GM23338 (cell line): Measurements from ENCODE around the gene C1orf52. TPM values are rescaled to one million over a fixed set of nuclear protein-coding genes. Genes with fewer than 3 reads are reported as not detected.

ENCODE experiments used
- ATAC-seq: fragments of 200-7000 bp; cut with Tn5 transposase; 3 replicates; pipeline ENCODE4 v1.9.1; 2020
- DNase-seq: peaks from one replicate; pipeline ENCODE4 v3.0.0-alpha.2; 2015; ENCODE audit warnings: low spot score
- H2AFZ ChIP-seq: fragments of 200-600 bp; sonication (generic); 2 replicates; pipeline ENCODE4 v1.8.0; 2016; ENCODE audit warnings: antibody characterized with exemption, mild to moderate bottlenecking, moderate library complexity
- H3F3A ChIP-seq: fragments of 200-600 bp; sonication (generic); replicated peaks from 2 replicates; pipeline ENCODE4 v1.8.0; 2017; ENCODE audit warnings: antibody characterized with exemption, mixed run types, low read depth
- H3K27ac ChIP-seq: fragments of 200-600 bp; sonication (generic); 2 replicates; pipeline ENCODE4 v1.6.1; 2016; ENCODE audit warnings: low read depth
- H3K27me3 ChIP-seq: fragments of 200-600 bp; sonication (generic); 2 replicates; pipeline ENCODE4 v1.8.0; 2016; ENCODE audit warnings: mild to moderate bottlenecking, mixed run types, moderate library complexity; ENCODE audit not compliant: insufficient read depth
- H3K36me3 ChIP-seq: fragments of 200-600 bp; sonication (generic); 2 replicates; pipeline ENCODE4 v1.8.0; 2016; ENCODE audit warnings: mild to moderate bottlenecking; ENCODE audit not compliant: insufficient read depth
- H3K4me1 ChIP-seq: fragments of 200-600 bp; sonication (generic); 2 replicates; pipeline ENCODE4 v1.8.0; 2016; ENCODE audit warnings: mild to moderate bottlenecking, moderate library complexity; ENCODE audit not compliant: insufficient read depth
- H3K4me2 ChIP-seq: fragments of 200-600 bp; sonication (generic); 2 replicates; pipeline ENCODE4 v1.7.1; 2017; ENCODE audit warnings: mixed run types
- H3K4me3 ChIP-seq: fragments of 200-600 bp; sonication (generic); 2 replicates; pipeline ENCODE4 v1.6.1; 2016; ENCODE audit warnings: mixed run types
- H3K79me2 ChIP-seq: fragments of 200-600 bp; sonication (generic); replicated peaks from 2 replicates; pipeline ENCODE4 v1.8.0; 2017; ENCODE audit warnings: mild to moderate bottlenecking; ENCODE audit not compliant: insufficient read depth
- H3K9me2 ChIP-seq: fragments of 200-600 bp; sonication (generic); 2 replicates; pipeline ENCODE4 v1.8.0; 2017; ENCODE audit not compliant: insufficient read depth
- H4K20me1 ChIP-seq: fragments of 200-600 bp; sonication (generic); replicated peaks from 2 replicates; pipeline ENCODE4 v1.8.0; 2017; ENCODE audit warnings: mild to moderate bottlenecking; ENCODE audit not compliant: insufficient read depth
- H3K27ac Mint-ChIP-seq: 2 replicates; pipeline ENCODE4 v1.8.0; 2020; ENCODE audit warnings: inconsistent platforms, mild to moderate bottlenecking, moderate library complexity, mixed read lengths
- H3K27me3 Mint-ChIP-seq: 3 replicates; pipeline ENCODE4 v1.8.0; 2022; ENCODE audit warnings: low read depth, mild to moderate bottlenecking, moderate library complexity, mixed read lengths, inconsistent platforms; ENCODE audit not compliant: insufficient read depth, poor library complexity
- H3K36me3 Mint-ChIP-seq: 3 replicates; pipeline ENCODE4 v1.8.0; 2021; ENCODE audit warnings: low read depth, mild to moderate bottlenecking, inconsistent platforms, moderate library complexity, mixed read lengths
- H3K4me1 Mint-ChIP-seq: 3 replicates; pipeline ENCODE4 v1.8.0; 2020; ENCODE audit warnings: mild to moderate bottlenecking, inconsistent platforms, mixed read lengths
- H3K4me3 Mint-ChIP-seq: 3 replicates; pipeline ENCODE4 v1.8.0; 2021; ENCODE audit warnings: moderate library complexity, mild to moderate bottlenecking, inconsistent platforms, mixed read lengths
- H3K9me3 Mint-ChIP-seq: 3 replicates; pipeline ENCODE4 v1.8.0; 2020; ENCODE audit warnings: moderate library complexity, mild to moderate bottlenecking, inconsistent platforms, mixed read lengths
- CREB1 ChIP-seq: fragments of 250-450 bp; sonication (Bioruptor Pico); IDR thresholded peaks from 2 replicates; pipeline ENCODE4 v1.5.0; 2020; ENCODE audit warnings: low read depth, mild to moderate bottlenecking, moderate library complexity
- ETS1 ChIP-seq: IDR thresholded peaks from 2 replicates; pipeline ENCODE4 v1.6.1; 2016; ENCODE audit warnings: antibody characterized with exemption
- EZH2 ChIP-seq: fragments of 200-600 bp; sonication (generic); IDR thresholded peaks from one replicate; pipeline ENCODE4 v1.8.0; 2017; ENCODE audit warnings: antibody characterized with exemption, mild to moderate bottlenecking, low read depth; ENCODE audit not compliant: unreplicated experiment
- EZH2phosphoT487 ChIP-seq: fragments of 200-600 bp; sonication (generic); IDR thresholded peaks from one replicate; pipeline ENCODE4 v1.8.1; 2018; ENCODE audit warnings: antibody characterized with exemption; ENCODE audit not compliant: unreplicated experiment
- ZNF114 ChIP-seq: fragments of 250-450 bp; sonication (Bioruptor Pico); IDR thresholded peaks from 2 replicates; pipeline ENCODE4 v1.5.0; 2020; ENCODE audit warnings: mild to moderate bottlenecking, moderate library complexity
- ZNF331 ChIP-seq: fragments of 250-450 bp; sonication (Bioruptor Pico); IDR thresholded peaks from 2 replicates; pipeline ENCODE4 v1.5.0; 2020; ENCODE audit warnings: low read depth, mild to moderate bottlenecking, moderate library complexity
- ZNF462 ChIP-seq: fragments of 250-450 bp; sonication (Bioruptor Pico); IDR thresholded peaks from 2 replicates; pipeline ENCODE4 v1.5.0; 2020; ENCODE audit warnings: mild to moderate bottlenecking, moderate library complexity
- polyA plus RNA-seq: library from polyadenylated mRNA; unstranded; fragments of >200 nt; fragmentation: Nextera tagmentation; extraction: Ambion mirVana; gene quantifications from 2 replicates; pipeline ENCODE4 v1.2.1, GENCODE V29; 2016
- total RNA-seq: library from RNA; depleted of rRNA; stranded (reverse); fragments of >200 nt; shearing (Covaris generic); gene quantifications from 2 replicates; pipeline ENCODE4 v1.2.3, GENCODE V29; 2014

C1orf52 gene
- total and polyA plus RNA-seq, 2 experiments from 2014 or later, result 35.6 to 102 TPM

- TF ChIP-seq ZNF462 (CRISPR knock-in tag) (no peak), ZNF114 (CRISPR knock-in tag) (no peak), CREB1 (CRISPR knock-in tag) (no peak), EZH2 (no peak)
Measured at GRCh38 chr1:85275701-85276214, 16.3 kb upstream of the C1orf52 start (continued).

GRCh38 chr1:85274969-85275453 lies 15.5 kb upstream of the C1orf52 start:
- H3K9me3 Mint-ChIP-seq, result peaks cover 3% of the 10 kb centered on the region; the same call in 1 of the 3 replicates
- peak overlapping the region; percentile 93 for H3K4me3 ChIP-seq
- peaks cover 12% of the 10 kb centered on the region; the same call in 1 of the 2 replicates for H4K20me1 ChIP-seq
- DNase-seq (no peak), ATAC-seq (no peak)
- H3K36me3 Mint-ChIP-seq, result peaks cover 9% of the 10 kb centered on the region
- H3K9me2 ChIP-seq, result no peaks in the 10 kb centered on the region
- peaks cover 13% of the 10 kb centered on the region for H3K4me1 ChIP-seq
- peaks cover 10% of the 10 kb centered on the region for H3K36me3 ChIP-seq
- no peaks in the 10 kb centered on the region for H3K27me3 ChIP-seq
- 0 out of 2 replicates have a peak, but pooled peaks cover 6% of the 10 kb centered on the region for H3F3A ChIP-seq
- H3K4me3 Mint-ChIP-seq, result peak overlapping the region; percentile 88
- peaks cover 10% of the 10 kb centered on the region for H3K27me3 Mint-ChIP-seq
- peaks cover 55% of the 10 kb centered on the region for H3K79me2 ChIP-seq
- no peak overlapping the region for H3K27ac Mint-ChIP-seq
- H3K4me2 ChIP-seq, result peak overlapping the region; percentile 84
- H2AFZ ChIP-seq, result no peak overlapping the region
- peak overlapping the region; percentile 96 for H3K27ac ChIP-seq
- H3K4me1 Mint-ChIP-seq, result peaks cover 32% of the 10 kb centered on the region
- TF ChIP-seq CREB1 (CRISPR knock-in tag) (no peak), ZNF462 (CRISPR knock-in tag) (no peak), EZH2phosphoT487 (no peak), ETS1 (no peak), ZNF331 (CRISPR knock-in tag) (no peak)
